Nephron (organoid): ENCODE results near the gene TIAM1.

Experiments
- H3K27ac Mint-ChIP-seq, 3 experiments: 2 replicates each; pipeline ENCODE4 v1.8.0; 2020; ENCODE audit warnings: mixed read lengths in 3 of 3, mild to moderate bottlenecking in 2 of 3, moderate library complexity in 1 of 3
- H3K27me3 Mint-ChIP-seq: 2 replicates; pipeline ENCODE4 v1.8.0; 2021; ENCODE audit warnings: low read depth, mild to moderate bottlenecking, moderate library complexity, mixed read lengths
- H3K36me3 Mint-ChIP-seq: 2 replicates; pipeline ENCODE4 v1.8.0; 2020; ENCODE audit warnings: low read depth, mixed read lengths
- H3K4me1 Mint-ChIP-seq: 2 replicates; pipeline ENCODE4 v1.8.0; 2020; ENCODE audit warnings: mixed read lengths
- H3K4me3 Mint-ChIP-seq, 3 experiments: 2 replicates each; pipeline ENCODE4 v1.8.0; 2020; ENCODE audit warnings: mild to moderate bottlenecking in 3 of 3, mixed read lengths in 3 of 3, moderate library complexity in 2 of 3
- H3K9me3 Mint-ChIP-seq: 2 replicates; pipeline ENCODE4 v1.8.0; 2020; ENCODE audit warnings: mixed read lengths
- CTCF ChIP-seq, 3 experiments: fragments of 200-600 bp; sonication (generic); IDR thresholded peaks; one replicate each; pipeline ENCODE4 v1.5.0; 2021; ENCODE audit warnings: antibody characterized with exemption in 3 of 3; ENCODE audit not compliant: unreplicated experiment in 3 of 3

TIAM1 gene

GRCh38 chr21:31140676-31141075 is 203.4 kb downstream of the TIAM1 start:
- Mint-ChIP-seq H3K4me3 (no peak overlapping the region), H3K4me1 (peaks cover 4% of the 10 kb centered on the region), H3K27me3 (peaks cover 3% of the 10 kb centered on the region), H3K9me3 (no peaks in the 10 kb centered on the region), H3K27ac (no peak overlapping the region), H3K36me3 (peaks cover 21% of the 10 kb centered on the region)
- no peak for TF ChIP-seq CTCF (IDR thresholded peaks at IDR 0.05; ENCODE audit: unreplicated experiment in 3 of 3)

GRCh38 chr21:31140025-31140424 is 204.0 kb downstream of the TIAM1 start:
- H3K27me3 Mint-ChIP-seq = peaks cover 3% of the 10 kb centered on the region
- TF ChIP-seq CTCF (IDR thresholded peaks at IDR 0.05; ENCODE audit: unreplicated experiment in 3 of 3) = no peak
- H3K27ac Mint-ChIP-seq = no peak overlapping the region
- H3K4me3 Mint-ChIP-seq = no peak overlapping the region
- peaks cover 27% of the 10 kb centered on the region for H3K36me3 Mint-ChIP-seq
- no peaks in the 10 kb centered on the region for H3K9me3 Mint-ChIP-seq
- peaks cover 4% of the 10 kb centered on the region for H3K4me1 Mint-ChIP-seq

- H3K36me3 Mint-ChIP-seq = peaks cover 45% of the 10 kb centered on the region
- no peak overlapping the region for H3K27ac Mint-ChIP-seq
- H3K27me3 Mint-ChIP-seq = peaks cover 10% of the 10 kb centered on the region
- no peaks in the 10 kb centered on the region for H3K9me3 Mint-ChIP-seq
- peaks cover 4% of the 10 kb centered on the region for H3K4me1 Mint-ChIP-seq
- no peak overlapping the region for H3K4me3 Mint-ChIP-seq
- no peak for TF ChIP-seq CTCF (IDR thresholded peaks at IDR 0.05; ENCODE audit: unreplicated experiment in 3 of 3)
Observed at GRCh38 chr21:31137960-31138359, 206.1 kb downstream of the TIAM1 start.

- Mint-ChIP-seq H3K36me3 (peaks cover 45% of the 10 kb centered on the region), H3K4me1 (peaks cover 2% of the 10 kb centered on the region), H3K27me3 (peaks cover 7% of the 10 kb centered on the region), H3K27ac (no peak overlapping the region), H3K9me3 (no peaks in the 10 kb centered on the region), H3K4me3 (no peak overlapping the region)
- TF ChIP-seq CTCF (IDR thresholded peaks at IDR 0.05; ENCODE audit: unreplicated experiment in 3 of 3) = no peak
Observed at GRCh38 chr21:31136891-31137290, 207.2 kb downstream of the TIAM1 start.

- Mint-ChIP-seq H3K4me1 (no peaks in the 10 kb centered on the region), H3K36me3 (peaks cover 50% of the 10 kb centered on the region), H3K27me3 (peaks cover 7% of the 10 kb centered on the region), H3K27ac (no peak overlapping the region), H3K4me3 (no peak overlapping the region), H3K9me3 (no peaks in the 10 kb centered on the region)
- TF ChIP-seq CTCF (IDR thresholded peaks at IDR 0.05; ENCODE audit: unreplicated experiment in 3 of 3) = no peak
Observed at GRCh38 chr21:31135531-31136184, 208.4 kb downstream of the TIAM1 start.

GRCh38 chr21:31133243-31133830 is 210.7 kb downstream of the TIAM1 start:
- peaks cover 58% of the 10 kb centered on the region for H3K36me3 Mint-ChIP-seq
- no peak overlapping the region for H3K4me3 Mint-ChIP-seq
- no peak for TF ChIP-seq CTCF (IDR thresholded peaks at IDR 0.05; ENCODE audit: unreplicated experiment in 3 of 3)
- H3K27ac Mint-ChIP-seq = no peak overlapping the region
- H3K4me1 Mint-ChIP-seq = no peaks in the 10 kb centered on the region
- H3K9me3 Mint-ChIP-seq = no peaks in the 10 kb centered on the region
- H3K27me3 Mint-ChIP-seq = peaks cover 11% of the 10 kb centered on the region
